GM12891 (cell line): ENCODE data around the gene HCST.
A peak's percentile ranks its signal among the peaks of the same experiment; 100 is the strongest.

ENCODE experiments used
- POLR2A ChIP-seq: IDR thresholded peaks from 2 replicates; pipeline ENCODE4 v1.6.1; 2011; ENCODE audit warnings: low read depth, low read length, control low read depth
- POLR2AphosphoS5 ChIP-seq: IDR thresholded peaks from 2 replicates; pipeline ENCODE4 v1.6.1; 2011; ENCODE audit warnings: low read depth, low read length, control low read depth
- POU2F2 ChIP-seq: IDR thresholded peaks from 2 replicates; pipeline ENCODE4 v1.6.1; 2011; ENCODE audit warnings: low read depth, mild to moderate bottlenecking, control low read depth, low read length, moderate library complexity
- SPI1 ChIP-seq: IDR thresholded peaks from 2 replicates; pipeline ENCODE4 v1.6.1; 2011; ENCODE audit warnings: low read depth, low read length, control low read depth
- TAF1 ChIP-seq: IDR thresholded peaks from 2 replicates; pipeline ENCODE4 v1.6.1; 2011; ENCODE audit warnings: low read depth, low read length, control low read depth

- TF ChIP-seq SPI1, result no peak
- peak; percentile 67; the same call in 1 of the 2 replicates for TF ChIP-seq POU2F2
- TF ChIP-seq POLR2AphosphoS5, result peak; percentile 98
- TF ChIP-seq TAF1, result peak; percentile 93
- peak; percentile 98 for TF ChIP-seq POLR2A
These were observed 29.0 kb downstream of the HCST start for GRCh38 chr19:35931161-35931873.
